ENCODE measurements around the gene SIMC1. TPM values are rescaled to one million over a fixed set of nuclear protein-coding genes. Genes with fewer than 3 reads are reported as not detected.
"Not testable (repeated sequence)": the region's sequence is repeated elsewhere in the genome, so short reads cannot be mapped to it uniquely, and the experiment has no call there.

The SIMC1 gene
- total RNA-seq, 4 donors from 2014 or later, result 17.8 to 28.3 (median 22.0) TPM

GRCh38 chr5:176260682-176261081, 22.5 kb downstream of the SIMC1 start:
- DNase-seq (ENCODE audit: extremely low spot score); H3K4me1 ChIP-seq; H3K27ac ChIP-seq (replicated peaks in 1 of 4); H3K9me3 ChIP-seq; H3K36me3 ChIP-seq; H3K27me3 ChIP-seq; H3K4me3 ChIP-seq; intact Hi-C loops (cut with DNase I): not testable (repeated sequence)
- 95% methylated on average over 5 of the region's 5 CpGs for WGBS

- H3K4me1 ChIP-seq; H3K36me3 ChIP-seq; H3K4me3 ChIP-seq; H3K27me3 ChIP-seq; DNase-seq (ENCODE audit: extremely low spot score); H3K27ac ChIP-seq (replicated peaks in 1 of 4); H3K9me3 ChIP-seq; intact Hi-C loops (cut with DNase I): not testable (repeated sequence)
- 100% methylated on average over 1 of the region's 1 CpG for WGBS
Observed at GRCh38 chr5:176266448-176266847, 28.2 kb downstream of the SIMC1 start.

GRCh38 chr5:176289018-176289417, 50.8 kb downstream of the SIMC1 start:
- H3K36me3 ChIP-seq; DNase-seq (ENCODE audit: extremely low spot score); H3K4me3 ChIP-seq; H3K9me3 ChIP-seq; H3K4me1 ChIP-seq; intact Hi-C loops (cut with DNase I); H3K27me3 ChIP-seq; H3K27ac ChIP-seq (replicated peaks in 1 of 4): not testable (repeated sequence)

- H3K4me3 ChIP-seq; H3K27me3 ChIP-seq; H3K9me3 ChIP-seq; intact Hi-C loops (cut with DNase I); DNase-seq (ENCODE audit: extremely low spot score); H3K36me3 ChIP-seq; H3K27ac ChIP-seq (replicated peaks in 1 of 4); H3K4me1 ChIP-seq: not testable (repeated sequence)
- 89% methylated on average over 14 of the region's 14 CpGs for WGBS
Observed at GRCh38 chr5:176290057-176290840, 52.0 kb downstream of the SIMC1 start.

GRCh38 chr5:176305356-176305755, 67.1 kb downstream of the SIMC1 start:
- H3K36me3 ChIP-seq, result peaks cover 0 to 34% (median 5%) of the 10 kb centered on the region in 4 donors
- H3K4me3 ChIP-seq; intact Hi-C loops (cut with DNase I); H3K9me3 ChIP-seq; DNase-seq (ENCODE audit: extremely low spot score); H3K27ac ChIP-seq (replicated peaks in 1 of 4); H3K27me3 ChIP-seq; H3K4me1 ChIP-seq: not testable (repeated sequence)
- WGBS, result no CpG with 5 or more reads among the region's 31 CpGs

GRCh38 chr5:176317534-176318374, 79.5 kb downstream of the SIMC1 start:
- Histone ChIP-seq H3K4me3 (no peak overlapping the region), H3K27me3 (no peaks in the 10 kb centered on the region), H3K36me3 (peaks cover 7 to 59% (median 41%) of the 10 kb centered on the region in 4 donors), H3K9me3 (no peaks in the 10 kb centered on the region), H3K4me1 (no peaks in the 10 kb centered on the region), H3K27ac (replicated peaks in 1 of 4) (no peak overlapping the region)
- WGBS, result 89% methylated on average over 7 of the region's 7 CpGs
- no peak for DNase-seq (ENCODE audit: extremely low spot score)
- no peak for TF ChIP-seq EP300 (IDR thresholded peaks at IDR 0.05)
- no peak for TF ChIP-seq POLR2AphosphoS5 (IDR thresholded peaks at IDR 0.05)
- intact Hi-C loops (cut with DNase I), result no loop called here

- Histone ChIP-seq H3K27ac (replicated peaks in 1 of 4) (no peak overlapping the region), H3K4me3 (no peak overlapping the region), H3K4me1 (no peaks in the 10 kb centered on the region), H3K36me3 (peaks cover 23 to 64% (median 45%) of the 10 kb centered on the region in 4 donors), H3K27me3 (no peaks in the 10 kb centered on the region), H3K9me3 (no peaks in the 10 kb centered on the region)
- 91% methylated on average over 9 of the region's 9 CpGs for WGBS
- DNase-seq (ENCODE audit: extremely low spot score), result no peak
- intact Hi-C loops (cut with DNase I), result no loop called here
- TF ChIP-seq EP300 (IDR thresholded peaks at IDR 0.05) (no peak), POLR2A (IDR thresholded peaks at IDR 0.05; ENCODE audit: low read depth) (no peak), CTCF (IDR thresholded peaks at IDR 0.05) (peak; percentile 16 to 42 (median 19)), POLR2AphosphoS5 (IDR thresholded peaks at IDR 0.05) (no peak)
Observed at GRCh38 chr5:176319827-176320554, 81.8 kb downstream of the SIMC1 start.

All from esophagus muscularis mucosa (tissue), 4 donors.